OCI-LY1 (cell line): ENCODE results near the gene LMBR1.
"Not testable (repeated sequence)": the region's sequence is repeated elsewhere in the genome, so short reads cannot be mapped to it uniquely, and the experiment has no call there.

ENCODE experiments used
- H2AFZ ChIP-seq: fragments of 200-600 bp; sonication (generic), shearing (Covaris generic); 2 replicates; pipeline ENCODE4 v1.6.0; 2014; ENCODE audit warnings: antibody characterized with exemption, mild to moderate bottlenecking, low read length
- H3F3A ChIP-seq: fragments of 200-600 bp; sonication (generic), shearing (Covaris generic); 2 replicates; pipeline ENCODE4 v1.6.0; 2014; ENCODE audit warnings: mild to moderate bottlenecking, antibody characterized with exemption, low read length, moderate library complexity; ENCODE audit not compliant: insufficient read depth
- H3K27ac ChIP-seq: fragments of 200-600 bp; sonication (generic); 2 replicates; pipeline ENCODE4 v1.5.1; 2014; ENCODE audit warnings: low read length, mixed run types, mild to moderate bottlenecking, low read depth; ENCODE audit not compliant: poor library complexity, severe bottlenecking
- H3K27me3 ChIP-seq: fragments of 200-600 bp; sonication (generic); 2 replicates; pipeline ENCODE4 v1.6.0; 2014; ENCODE audit warnings: antibody characterized with exemption, mild to moderate bottlenecking, low read length, moderate library complexity; ENCODE audit not compliant: insufficient read depth
- H3K36me3 ChIP-seq: fragments of 200-600 bp; sonication (generic); 2 replicates; pipeline ENCODE4 v1.6.1; 2014; ENCODE audit warnings: mild to moderate bottlenecking, antibody characterized with exemption, low read length, moderate library complexity, mixed read lengths; ENCODE audit not compliant: insufficient read depth
- H3K4me1 ChIP-seq: fragments of 200-600 bp; sonication (generic); 2 replicates; pipeline ENCODE4 v1.5.1; 2014; ENCODE audit warnings: mild to moderate bottlenecking, low read length, moderate library complexity; ENCODE audit not compliant: insufficient read depth, severe bottlenecking
- H3K4me2 ChIP-seq: fragments of 200-600 bp; sonication (generic), shearing (Covaris generic); 2 replicates; pipeline ENCODE4 v1.6.1; 2014; ENCODE audit warnings: low read length
- H3K4me3 ChIP-seq: fragments of 200-600 bp; sonication (generic); 2 replicates; pipeline ENCODE4 v1.5.1; 2014; ENCODE audit warnings: low read length, low read depth, mild to moderate bottlenecking, mixed read lengths; ENCODE audit not compliant: poor library complexity, severe bottlenecking
- H3K79me2 ChIP-seq: fragments of 200-600 bp; shearing (Covaris generic); 2 replicates; pipeline ENCODE4 v1.6.1; 2016; ENCODE audit warnings: mixed run types, low read length, mixed read lengths; ENCODE audit not compliant: insufficient read depth
- H3K9ac ChIP-seq: fragments of 200-600 bp; sonication (generic), shearing (Covaris generic); 2 replicates; pipeline ENCODE4 v1.6.1; 2014; ENCODE audit warnings: mild to moderate bottlenecking, low read length, mixed read lengths
- H3K9me2 ChIP-seq: fragments of 200-600 bp; sonication (generic), shearing (Covaris generic); 2 replicates; pipeline ENCODE4 v1.6.1; 2014; ENCODE audit warnings: low read depth, mild to moderate bottlenecking, low read length, mixed read lengths
- H3K9me3 ChIP-seq: fragments of 200-600 bp; shearing (Covaris generic); 2 replicates; pipeline ENCODE4 v1.6.1; 2014; ENCODE audit warnings: low read length, mixed read lengths
- H4K20me1 ChIP-seq: fragments of 200-600 bp; sonication (generic), shearing (Covaris generic); 2 replicates; pipeline ENCODE4 v1.6.0; 2016; ENCODE audit warnings: mild to moderate bottlenecking, low read length; ENCODE audit not compliant: insufficient read depth
- EZH2 ChIP-seq: fragments of 200-600 bp; sonication (generic), shearing (Covaris generic); IDR thresholded peaks from 2 replicates; pipeline ENCODE4 v1.8.0; 2017; ENCODE audit warnings: borderline replicate concordance, mixed run types, mild to moderate bottlenecking, antibody characterized with exemption, low read length, moderate library complexity, mixed read lengths
- TF ChIP-seq, protein P1 (sequence below): fragments of 200-600 bp; sonication (generic), shearing (Covaris generic); IDR thresholded peaks from 2 replicates; pipeline ENCODE4 v1.5.1; 2017; ENCODE audit warnings: mild to moderate bottlenecking, antibody characterized with exemption, low read length, moderate library complexity, mixed read lengths

LMBR1 gene

DNA sequence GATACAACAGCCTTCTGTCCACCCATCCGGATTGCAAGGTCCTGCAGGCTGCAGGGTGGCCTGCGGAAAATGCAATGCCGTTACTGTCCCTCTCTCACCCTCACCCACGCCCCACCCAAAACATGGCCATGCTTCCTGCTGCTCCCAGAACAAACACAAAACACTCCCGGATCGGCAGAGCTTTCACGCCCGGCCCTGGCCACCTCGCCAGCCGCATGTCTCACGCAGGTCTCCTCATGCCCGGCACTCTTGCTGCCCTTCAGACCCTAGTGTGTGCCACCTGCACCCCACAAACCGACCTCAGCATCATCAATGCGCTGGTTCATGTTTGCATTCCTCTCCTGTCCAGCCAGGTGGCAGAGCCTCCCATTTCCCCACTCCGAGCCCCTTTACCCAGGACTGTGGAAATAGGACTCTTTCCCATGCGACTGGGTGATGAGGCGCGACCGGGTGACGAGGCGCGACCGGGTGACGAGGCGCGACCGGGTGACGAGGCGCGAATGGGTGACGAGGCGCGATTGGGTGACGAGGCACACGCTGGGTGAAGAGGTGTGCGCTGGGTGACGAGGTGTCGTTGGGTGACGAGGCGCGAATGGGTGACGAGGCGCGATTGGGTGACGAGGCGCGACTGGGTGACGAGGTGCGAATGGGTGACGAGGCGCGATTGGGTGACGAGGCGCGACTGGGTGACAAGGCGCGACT, 47.6 kb upstream of the LMBR1 start:
- TF ChIP-seq, protein P1, sequence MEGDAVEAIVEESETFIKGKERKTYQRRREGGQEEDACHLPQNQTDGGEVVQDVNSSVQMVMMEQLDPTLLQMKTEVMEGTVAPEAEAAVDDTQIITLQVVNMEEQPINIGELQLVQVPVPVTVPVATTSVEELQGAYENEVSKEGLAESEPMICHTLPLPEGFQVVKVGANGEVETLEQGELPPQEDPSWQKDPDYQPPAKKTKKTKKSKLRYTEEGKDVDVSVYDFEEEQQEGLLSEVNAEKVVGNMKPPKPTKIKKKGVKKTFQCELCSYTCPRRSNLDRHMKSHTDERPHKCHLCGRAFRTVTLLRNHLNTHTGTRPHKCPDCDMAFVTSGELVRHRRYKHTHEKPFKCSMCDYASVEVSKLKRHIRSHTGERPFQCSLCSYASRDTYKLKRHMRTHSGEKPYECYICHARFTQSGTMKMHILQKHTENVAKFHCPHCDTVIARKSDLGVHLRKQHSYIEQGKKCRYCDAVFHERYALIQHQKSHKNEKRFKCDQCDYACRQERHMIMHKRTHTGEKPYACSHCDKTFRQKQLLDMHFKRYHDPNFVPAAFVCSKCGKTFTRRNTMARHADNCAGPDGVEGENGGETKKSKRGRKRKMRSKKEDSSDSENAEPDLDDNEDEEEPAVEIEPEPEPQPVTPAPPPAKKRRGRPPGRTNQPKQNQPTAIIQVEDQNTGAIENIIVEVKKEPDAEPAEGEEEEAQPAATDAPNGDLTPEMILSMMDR: no peak
- no peak for TF ChIP-seq EZH2

GRCh38 chr7:156936766-156937165, 43.8 kb upstream of the LMBR1 start:
- not testable (repeated sequence) for H3K27me3 ChIP-seq, H3K9me2 ChIP-seq, H2AFZ ChIP-seq, H3K36me3 ChIP-seq, H3K27ac ChIP-seq, H3K9ac ChIP-seq, H3K4me3 ChIP-seq, H3K4me1 ChIP-seq, H3K79me2 ChIP-seq, H3K9me3 ChIP-seq, H4K20me1 ChIP-seq, H3F3A ChIP-seq, H3K4me2 ChIP-seq

More for the DNA sequence above, 47.6 kb upstream of the LMBR1 start:
- Histone ChIP-seq H3K4me3 (no peak overlapping the region), H3K9me3 (no peaks in the 10 kb centered on the region), H3K27ac (no peak overlapping the region), H2AFZ (no peak overlapping the region), H3K27me3 (peaks cover 10% of the 10 kb centered on the region; the same call in 1 of the 2 replicates), H3K4me1 (no peaks in the 10 kb centered on the region), H3K79me2 (no peaks in the 10 kb centered on the region), H3K4me2 (no peak overlapping the region), H3K36me3 (no peaks in the 10 kb centered on the region), H3F3A (no peaks in the 10 kb centered on the region), H4K20me1 (no peaks in the 10 kb centered on the region), H3K9me2 (no peaks in the 10 kb centered on the region), H3K9ac (no peak overlapping the region)

DNA sequence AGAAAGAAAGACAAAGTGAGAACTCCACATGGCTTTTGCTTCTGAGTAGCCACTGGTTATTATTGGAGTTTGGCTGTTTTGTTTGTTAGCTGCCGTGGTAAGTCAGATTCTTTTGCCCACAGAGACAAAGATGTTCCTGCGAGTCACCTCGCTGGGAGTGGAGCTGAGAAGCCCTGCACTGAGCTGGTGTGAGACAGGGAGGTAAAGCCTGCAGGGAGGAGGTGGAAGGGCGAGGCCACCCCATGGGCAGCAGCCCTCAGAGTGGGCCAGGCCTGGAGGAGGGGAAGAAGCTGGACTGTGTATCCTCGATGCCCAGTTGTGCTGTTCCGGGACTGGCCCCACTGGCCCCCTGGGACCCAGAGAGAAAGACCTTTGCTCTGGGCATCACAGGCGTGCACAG, 42.3 kb upstream of the LMBR1 start:
- Histone ChIP-seq H3F3A (no peaks in the 10 kb centered on the region), H4K20me1 (no peaks in the 10 kb centered on the region), H3K9me3 (no peaks in the 10 kb centered on the region), H3K9ac (no peak overlapping the region), H3K4me3 (no peak overlapping the region), H3K79me2 (no peaks in the 10 kb centered on the region), H3K4me1 (no peaks in the 10 kb centered on the region), H3K27ac (no peak overlapping the region), H3K9me2 (no peaks in the 10 kb centered on the region), H3K4me2 (no peak overlapping the region), H3K27me3 (no peaks in the 10 kb centered on the region; the same call in 1 of the 2 replicates), H3K36me3 (no peaks in the 10 kb centered on the region), H2AFZ (no peak overlapping the region)
- TF ChIP-seq, protein P1: no peak
- no peak for TF ChIP-seq EZH2

DNA sequence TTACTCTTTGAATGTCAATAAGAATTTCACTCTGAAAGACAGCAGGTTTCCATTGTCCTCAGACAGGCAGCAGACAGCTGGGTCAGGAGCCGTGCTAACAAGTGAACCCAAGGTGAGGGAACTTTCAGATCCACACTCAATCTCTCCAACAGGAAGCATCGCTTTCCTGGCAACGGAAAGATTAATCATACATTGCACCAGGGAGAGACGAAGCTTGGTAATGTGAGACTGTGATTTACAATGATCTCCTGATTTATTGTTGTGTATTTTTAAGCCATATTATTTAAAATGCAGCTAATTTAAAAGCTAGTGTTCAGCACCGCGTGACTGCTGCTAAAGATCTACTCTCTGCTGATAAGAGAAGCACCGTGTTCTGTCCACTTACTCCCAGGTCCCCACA, 39.0 kb upstream of the LMBR1 start:
- no peaks in the 10 kb centered on the region for H3K79me2 ChIP-seq
- no peak overlapping the region for H3K27ac ChIP-seq
- no peaks in the 10 kb centered on the region for H3K9me2 ChIP-seq
- H3K4me1 ChIP-seq: peaks cover 11% of the 10 kb centered on the region
- no peaks in the 10 kb centered on the region for H4K20me1 ChIP-seq
- H3K4me3 ChIP-seq: no peak overlapping the region
- H3K36me3 ChIP-seq: no peaks in the 10 kb centered on the region
- no peak overlapping the region for H3K4me2 ChIP-seq
- no peaks in the 10 kb centered on the region for H3K9me3 ChIP-seq
- no peak for TF ChIP-seq EZH2
- TF ChIP-seq, protein P1: no peak
- no peaks in the 10 kb centered on the region for H3F3A ChIP-seq
- H3K9ac ChIP-seq: no peak overlapping the region
- H3K27me3 ChIP-seq: no peaks in the 10 kb centered on the region; the same call in 1 of the 2 replicates
- H2AFZ ChIP-seq: no peak overlapping the region
